WERI-Rb-1 (cell line): ENCODE measurements around the gene OPHN1.

ENCODE experiments used
- DNase-seq: peaks from one replicate; pipeline ENCODE4 v3.0.0-alpha.2; 2020
- H3K27ac ChIP-seq: fragments of 250-450 bp; sonication (Bioruptor Pico); 2 replicates; pipeline ENCODE4 v1.5.1; 2020; ENCODE audit warnings: mild to moderate bottlenecking, moderate library complexity
- H3K27me3 ChIP-seq: fragments of 250-450 bp; sonication (Bioruptor Pico); 2 replicates; pipeline ENCODE4 v1.5.1; 2021; ENCODE audit warnings: mild to moderate bottlenecking, low read depth, moderate library complexity; ENCODE audit not compliant: insufficient read depth, severe bottlenecking
- H3K36me3 ChIP-seq: fragments of 250-450 bp; sonication (Bioruptor Pico); 2 replicates; pipeline ENCODE4 v1.5.1; 2020; ENCODE audit warnings: mild to moderate bottlenecking, moderate library complexity
- H3K4me3 ChIP-seq: 2 replicates; pipeline ENCODE4 v1.5.1; 2011; ENCODE audit warnings: low read depth, mild to moderate bottlenecking, control low read depth, low read length
- H3K9me3 ChIP-seq: fragments of 250-450 bp; sonication (Bioruptor Pico); 2 replicates; pipeline ENCODE4 v1.5.1; 2021; ENCODE audit warnings: mild to moderate bottlenecking, moderate library complexity; ENCODE audit not compliant: severe bottlenecking
- TF ChIP-seq, protein P1 (sequence below): IDR thresholded peaks from 2 replicates; pipeline ENCODE4 v1.5.1; 2011; ENCODE audit warnings: low read depth, mild to moderate bottlenecking, control low read depth, inconsistent platforms, low read length

OPHN1 gene

DNA sequence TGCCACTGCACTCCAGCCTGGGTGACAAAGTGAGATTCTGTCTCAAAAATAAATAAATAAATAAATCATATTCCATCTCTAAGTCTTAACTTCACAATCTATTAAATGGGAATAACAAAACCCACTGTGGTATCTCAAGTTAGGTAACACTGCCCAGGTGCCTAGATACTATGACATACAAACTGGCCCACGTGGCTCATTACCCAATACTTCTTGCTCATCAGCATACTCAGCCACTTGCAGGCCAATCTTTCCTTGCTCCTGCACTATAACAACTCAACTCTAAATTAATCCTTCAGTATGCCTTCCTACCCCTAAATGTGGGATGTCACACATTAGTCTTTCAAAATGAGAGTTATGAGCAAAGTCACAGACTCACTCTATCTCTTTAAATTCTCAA lies 230.1 kb downstream of the OPHN1 start:
- Histone ChIP-seq H3K36me3 (no peaks in the 10 kb centered on the region), H3K9me3 (no peaks in the 10 kb centered on the region), H3K27me3 (peaks cover 2% of the 10 kb centered on the region), H3K27ac (no peak overlapping the region), H3K4me3 (no peak overlapping the region)
- TF ChIP-seq, protein P1, sequence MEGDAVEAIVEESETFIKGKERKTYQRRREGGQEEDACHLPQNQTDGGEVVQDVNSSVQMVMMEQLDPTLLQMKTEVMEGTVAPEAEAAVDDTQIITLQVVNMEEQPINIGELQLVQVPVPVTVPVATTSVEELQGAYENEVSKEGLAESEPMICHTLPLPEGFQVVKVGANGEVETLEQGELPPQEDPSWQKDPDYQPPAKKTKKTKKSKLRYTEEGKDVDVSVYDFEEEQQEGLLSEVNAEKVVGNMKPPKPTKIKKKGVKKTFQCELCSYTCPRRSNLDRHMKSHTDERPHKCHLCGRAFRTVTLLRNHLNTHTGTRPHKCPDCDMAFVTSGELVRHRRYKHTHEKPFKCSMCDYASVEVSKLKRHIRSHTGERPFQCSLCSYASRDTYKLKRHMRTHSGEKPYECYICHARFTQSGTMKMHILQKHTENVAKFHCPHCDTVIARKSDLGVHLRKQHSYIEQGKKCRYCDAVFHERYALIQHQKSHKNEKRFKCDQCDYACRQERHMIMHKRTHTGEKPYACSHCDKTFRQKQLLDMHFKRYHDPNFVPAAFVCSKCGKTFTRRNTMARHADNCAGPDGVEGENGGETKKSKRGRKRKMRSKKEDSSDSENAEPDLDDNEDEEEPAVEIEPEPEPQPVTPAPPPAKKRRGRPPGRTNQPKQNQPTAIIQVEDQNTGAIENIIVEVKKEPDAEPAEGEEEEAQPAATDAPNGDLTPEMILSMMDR, result no peak
- no peak for DNase-seq

DNA sequence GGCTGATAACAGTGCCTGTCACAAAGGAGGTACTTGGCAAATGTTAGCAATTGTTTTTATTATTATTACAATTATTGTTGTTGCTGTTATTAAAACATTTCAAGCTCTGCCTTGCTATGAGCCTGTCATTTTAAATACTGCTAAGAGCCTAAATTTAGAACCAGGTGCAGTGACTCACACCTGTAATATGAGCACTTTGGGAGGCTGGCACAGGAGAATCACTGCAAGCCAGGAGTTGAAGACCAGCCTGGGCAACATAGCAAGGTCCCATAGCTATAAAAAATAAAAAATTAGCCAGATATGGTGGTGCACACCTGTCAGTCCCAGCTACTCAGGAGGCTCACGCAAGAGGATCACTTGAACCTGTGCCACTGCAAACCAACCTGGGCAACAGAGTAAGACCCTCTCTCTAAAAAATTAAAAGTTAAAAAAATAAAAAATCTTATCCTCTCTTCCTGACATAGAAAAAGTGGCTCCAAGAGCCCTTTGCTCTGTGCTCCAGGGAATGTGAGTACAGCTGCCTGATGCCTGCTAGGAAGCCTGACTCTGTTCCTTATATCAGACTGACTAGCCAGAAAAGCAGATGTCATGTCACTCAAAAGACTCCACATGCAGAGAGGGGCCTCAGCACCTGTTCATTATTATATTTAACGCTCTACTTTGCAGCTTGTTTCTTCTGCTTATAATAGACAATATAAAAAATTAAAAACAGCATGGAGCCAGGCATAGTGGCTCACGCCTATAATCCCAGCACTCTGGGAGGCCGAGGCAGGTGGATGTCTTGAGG lies 234.0 kb downstream of the OPHN1 start:
- no peak overlapping the region for H3K27ac ChIP-seq
- no peaks in the 10 kb centered on the region for H3K9me3 ChIP-seq
- TF ChIP-seq, protein P1, result no peak
- H3K27me3 ChIP-seq, result no peaks in the 10 kb centered on the region
- DNase-seq, result no peak
- no peak overlapping the region for H3K4me3 ChIP-seq
- no peaks in the 10 kb centered on the region for H3K36me3 ChIP-seq

DNA sequence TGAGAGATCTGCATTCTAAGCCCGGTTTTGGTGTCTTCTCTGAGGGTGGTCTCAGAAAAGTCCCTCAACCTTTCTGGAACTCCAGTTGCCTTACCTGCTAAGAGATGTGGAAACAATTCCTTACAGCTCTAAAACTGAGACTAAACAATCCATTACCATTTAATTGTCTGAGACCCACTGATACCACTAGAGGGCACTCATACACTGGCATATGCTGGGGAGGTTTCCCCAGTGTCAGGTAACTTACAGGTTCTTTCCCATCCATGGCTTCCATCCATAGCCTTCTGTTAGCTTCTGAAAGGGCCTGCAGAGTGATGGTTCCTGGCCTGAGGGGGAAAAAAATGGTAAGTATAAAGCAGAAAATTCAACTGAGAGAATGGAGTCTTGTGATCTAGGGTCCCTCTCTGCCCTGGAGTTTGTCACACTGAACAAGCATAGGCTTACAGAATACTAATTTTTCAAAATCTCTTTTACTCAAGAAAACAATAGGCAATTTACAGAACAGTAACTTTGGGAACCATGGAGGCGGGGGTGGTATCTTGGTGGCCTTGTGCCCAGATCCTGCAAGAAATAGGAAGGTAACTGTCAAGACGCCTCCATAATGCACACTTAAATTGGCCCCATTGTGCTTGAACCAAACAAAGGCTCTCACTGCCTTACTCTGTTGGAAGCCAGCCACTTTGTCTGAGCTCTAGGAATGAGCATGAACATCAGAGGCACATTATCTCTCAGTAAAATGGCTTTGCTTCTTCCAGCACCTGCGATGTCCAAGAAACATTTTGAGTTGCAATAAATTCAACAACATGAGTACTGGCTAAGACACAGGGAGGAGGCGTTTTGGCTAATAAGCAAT lies 236.1 kb downstream of the OPHN1 start:
- peak; percentile 45 for DNase-seq
- H3K36me3 ChIP-seq, result no peaks in the 10 kb centered on the region
- no peak overlapping the region for H3K4me3 ChIP-seq
- no peaks in the 10 kb centered on the region for H3K9me3 ChIP-seq
- TF ChIP-seq, protein P1, result peak; percentile 67
- H3K27me3 ChIP-seq, result no peaks in the 10 kb centered on the region
- H3K27ac ChIP-seq, result no peak overlapping the region

- no peak overlapping the region for H3K27ac ChIP-seq
- H3K36me3 ChIP-seq, result no peaks in the 10 kb centered on the region
- TF ChIP-seq, protein P1, result no peak
- H3K27me3 ChIP-seq, result no peaks in the 10 kb centered on the region
- no peak overlapping the region for H3K4me3 ChIP-seq
- H3K9me3 ChIP-seq, result no peaks in the 10 kb centered on the region
- no peak for DNase-seq
Measured at GRCh38 chrX:68195561-68195960, 237.7 kb downstream of the OPHN1 start.

GRCh38 chrX:68193786-68194185 lies 239.5 kb downstream of the OPHN1 start:
- Histone ChIP-seq H3K4me3 (no peak overlapping the region), H3K9me3 (no peaks in the 10 kb centered on the region), H3K36me3 (no peaks in the 10 kb centered on the region), H3K27me3 (no peaks in the 10 kb centered on the region), H3K27ac (no peak overlapping the region)
- TF ChIP-seq, protein P1, result no peak
- no peak for DNase-seq
